ENCODE results near the gene ROR2. TPM values are rescaled to one million over a fixed set of nuclear protein-coding genes. Genes with fewer than 3 reads are reported as not detected.

Gene ROR2
- total and polyA plus RNA-seq, 11 donors = 0.18 to 9.0 (median 0.49) TPM

- no peaks in the 10 kb centered on the region for H3K4me1 ChIP-seq
- H3K36me3 ChIP-seq = no peaks in the 10 kb centered on the region
- TF ChIP-seq POLR2A (IDR thresholded peaks at IDR 0.05) = no peak
- no peak for TF ChIP-seq CTCF (IDR thresholded peaks at IDR 0.05)
- no peak overlapping the region for H3K4me3 ChIP-seq
- intact Hi-C loops (cut with DNase I) = loop anchor here in 1 of 10 donors (10.0 kb wide), 1 partner anchor 120 kb away; no protein-coding TSS in a partner anchor
- H3K27ac ChIP-seq = no peak overlapping the region
- H3K27me3 ChIP-seq = no peaks in the 10 kb centered on the region
- no peaks in the 10 kb centered on the region for H3K9me3 ChIP-seq
- 60 to 79% (median 72%) methylated on average over 2 of the region's 2 CpGs for WGBS, 4 donors
- ATAC-seq (no peak), DNase-seq (no peak)
Observed at GRCh38 chr9:91555132-91555531, 394.9 kb downstream of the ROR2 start.

- no peak for ATAC-seq
- intact Hi-C loops (cut with DNase I) = no loop called here
- H3K27ac ChIP-seq = no peak overlapping the region
Observed at GRCh38 chr9:91549177-91549576, 400.9 kb downstream of the ROR2 start.

GRCh38 chr9:91547081-91547480 lies 402.9 kb downstream of the ROR2 start:
- no peak for TF ChIP-seq CTCF (IDR thresholded peaks at IDR 0.05)
- no peak for TF ChIP-seq POLR2A (IDR thresholded peaks at IDR 0.05)
- Histone ChIP-seq H3K27me3 (no peaks in the 10 kb centered on the region), H3K27ac (no peak overlapping the region), H3K36me3 (no peaks in the 10 kb centered on the region), H3K4me3 (no peak overlapping the region), H3K9me3 (no peaks in the 10 kb centered on the region), H3K4me1 (no peaks in the 10 kb centered on the region)
- intact Hi-C loops (cut with DNase I) = no loop called here
- DNase-seq (no peak), ATAC-seq (no peak)
- 83 to 93% (median 87%) methylated on average over 2 of the region's 2 CpGs for WGBS, 4 donors

More at GRCh38 chr9:91549177-91549576, 400.9 kb downstream of the ROR2 start:
- TF ChIP-seq CTCF (IDR thresholded peaks at IDR 0.05) = no peak
- no peak for TF ChIP-seq POLR2A (IDR thresholded peaks at IDR 0.05)
- Histone ChIP-seq H3K4me1 (no peaks in the 10 kb centered on the region), H3K36me3 (no peaks in the 10 kb centered on the region), H3K4me3 (no peak overlapping the region), H3K9me3 (no peaks in the 10 kb centered on the region), H3K27me3 (no peaks in the 10 kb centered on the region)
- 67 to 77% (median 71%) methylated on average over 5 of the region's 5 CpGs for WGBS, 4 donors
- no peak for DNase-seq

- intact Hi-C loops (cut with DNase I) = no loop called here
- H3K27me3 ChIP-seq = no peaks in the 10 kb centered on the region
- H3K9me3 ChIP-seq = no peaks in the 10 kb centered on the region
- ATAC-seq (no peak), DNase-seq (no peak)
- WGBS, 4 donors = 85 to 92% (median 87%) methylated on average over 4 of the region's 4 CpGs
- H3K4me1 ChIP-seq = no peaks in the 10 kb centered on the region
- no peaks in the 10 kb centered on the region for H3K36me3 ChIP-seq
- no peak overlapping the region for H3K4me3 ChIP-seq
- TF ChIP-seq CTCF (IDR thresholded peaks at IDR 0.05) (no peak), POLR2A (IDR thresholded peaks at IDR 0.05) (no peak)
- no peak overlapping the region for H3K27ac ChIP-seq
Observed at GRCh38 chr9:91546574-91546973, 403.5 kb downstream of the ROR2 start.

All from heart left ventricle (tissue), 16 donors.